Stimulated activated CD4-positive, alpha-beta T cell treated with anti-CD3 and anti-CD28 coated beads, Interleukin-15, amount 100 ng/mL, for 24 hours (primary cell): Measurements from ENCODE around the gene ZNF664.

Experiments used
- DNase-seq: peaks from one replicate; pipeline ENCODE4 v3.0.0-alpha.2; 2020

Gene ZNF664

GRCh38 chr12:123972457-123973401 is at the start of gene ZNF664, which contains the start of gene CCDC92:
ZNF664 (plus strand) TSS chr12:123973215; CDS start chr12:124012145, 38,930 bp downstream.
CCDC92 (minus strand) TSS chr12:123972831; CDS start chr12:123944305, 28,526 bp downstream.
- DNase-seq = peak; percentile 96

GRCh38 chr12:123923927-123924326 is 49.1 kb upstream of the ZNF664 start:
- DNase-seq = no peak

DNA sequence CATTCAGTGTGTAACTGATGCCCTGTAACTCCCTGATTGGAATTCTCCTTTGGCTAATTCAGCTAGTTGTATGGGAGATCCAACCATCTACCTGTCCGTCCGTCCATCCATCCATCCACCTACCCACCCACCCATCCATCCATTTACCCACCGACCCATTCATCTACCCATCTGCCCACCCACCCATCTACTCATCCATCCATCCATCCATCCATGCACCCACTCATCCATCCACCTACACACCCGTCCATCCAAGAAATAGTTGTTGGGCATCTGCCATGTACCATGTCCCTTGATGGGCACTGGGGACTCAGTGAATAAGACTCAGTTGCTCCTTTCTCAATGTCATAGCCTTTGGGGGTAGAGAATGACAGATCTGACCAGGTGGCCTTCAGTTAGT is 48.5 kb upstream of the ZNF664 start:
- DNase-seq = no peak

DNA sequence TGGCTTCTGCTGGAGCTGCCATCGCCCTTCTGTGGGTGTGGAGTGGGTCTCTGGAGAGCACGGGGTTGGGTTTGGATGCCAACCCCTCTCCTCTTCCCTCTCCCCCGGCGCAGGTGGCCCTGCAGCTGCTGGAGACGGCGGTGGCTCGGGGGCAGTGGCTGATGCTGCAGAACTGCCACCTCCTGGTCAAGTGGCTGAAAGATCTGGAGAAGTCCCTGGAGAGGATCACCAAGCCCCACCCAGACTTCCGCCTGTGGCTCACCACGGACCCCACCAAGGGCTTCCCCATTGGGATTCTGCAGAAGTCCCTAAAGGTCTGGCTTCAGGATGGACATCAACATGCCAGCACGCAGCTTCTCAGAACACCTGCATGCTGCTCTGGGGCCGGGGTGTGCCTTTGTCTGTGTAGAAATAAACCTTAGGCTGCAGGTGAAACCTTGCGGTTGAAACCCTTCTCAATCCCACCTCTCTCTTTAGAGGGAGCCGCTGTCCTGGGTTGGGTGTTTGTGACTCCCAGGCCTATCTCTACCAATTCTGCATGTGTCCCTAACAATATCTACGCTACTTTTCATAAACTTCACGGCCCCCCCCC is 44.6 kb upstream of the ZNF664 start:
- no peak for DNase-seq

- no peak for DNase-seq
Measured at GRCh38 chr12:123928897-123929296, 44.1 kb upstream of the ZNF664 start.

GRCh38 chr12:123929946-123930583 is 43.0 kb upstream of the ZNF664 start:
- no peak for DNase-seq

GRCh38 chr12:123931686-123932321 is 41.2 kb upstream of the ZNF664 start:
- DNase-seq = peak; percentile 55

DNA sequence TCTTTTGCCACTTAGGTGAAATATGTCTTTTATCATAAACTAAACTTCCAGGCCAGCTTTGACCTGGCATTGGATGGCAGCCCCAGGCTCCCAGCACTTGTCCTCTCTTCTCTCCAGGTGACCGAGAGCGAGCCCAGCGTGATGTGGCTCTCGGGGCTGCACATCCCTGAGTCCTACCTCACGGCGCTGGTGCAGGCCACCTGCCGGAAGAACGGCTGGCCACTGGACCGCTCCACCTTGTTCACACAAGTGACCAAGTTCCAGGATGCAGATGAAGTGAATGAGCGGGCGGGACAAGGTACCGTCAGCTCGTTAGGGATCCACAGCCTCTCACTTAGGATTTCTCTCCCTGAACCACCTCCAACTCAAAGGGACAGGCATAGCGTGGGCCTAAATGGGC is 39.8 kb upstream of the ZNF664 start:
- DNase-seq = no peak

DNA sequence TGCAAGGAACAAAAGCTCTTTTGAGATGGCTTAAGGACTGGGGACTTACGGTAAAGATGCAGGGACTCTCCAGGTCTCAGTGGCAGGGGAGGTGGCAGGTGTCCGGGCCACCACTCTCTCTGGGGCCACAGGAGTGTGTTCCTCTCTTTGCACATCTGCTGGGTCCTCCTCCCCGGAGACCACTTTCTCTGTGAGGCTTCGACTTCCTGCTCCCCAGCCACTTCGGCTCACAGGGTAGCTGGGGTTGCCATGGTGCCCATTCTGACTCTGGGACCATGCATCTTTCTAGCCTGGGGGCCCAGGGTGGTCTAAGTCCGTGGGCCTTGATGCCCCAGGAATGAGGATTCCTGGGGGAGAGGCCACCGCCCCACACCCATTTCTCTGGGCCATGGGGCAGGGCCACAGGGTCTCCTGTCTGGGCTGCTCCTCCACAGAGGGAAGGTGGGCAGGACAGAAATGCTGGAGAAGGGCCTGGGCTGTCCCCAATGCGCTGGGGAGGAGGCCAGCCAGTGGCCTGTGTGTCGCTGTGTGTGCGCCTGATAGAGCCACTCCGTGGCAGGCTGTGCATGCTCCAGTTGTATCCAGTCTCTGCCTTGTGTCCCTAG is 38.9 kb upstream of the ZNF664 start:
- DNase-seq = no peak

DNA sequence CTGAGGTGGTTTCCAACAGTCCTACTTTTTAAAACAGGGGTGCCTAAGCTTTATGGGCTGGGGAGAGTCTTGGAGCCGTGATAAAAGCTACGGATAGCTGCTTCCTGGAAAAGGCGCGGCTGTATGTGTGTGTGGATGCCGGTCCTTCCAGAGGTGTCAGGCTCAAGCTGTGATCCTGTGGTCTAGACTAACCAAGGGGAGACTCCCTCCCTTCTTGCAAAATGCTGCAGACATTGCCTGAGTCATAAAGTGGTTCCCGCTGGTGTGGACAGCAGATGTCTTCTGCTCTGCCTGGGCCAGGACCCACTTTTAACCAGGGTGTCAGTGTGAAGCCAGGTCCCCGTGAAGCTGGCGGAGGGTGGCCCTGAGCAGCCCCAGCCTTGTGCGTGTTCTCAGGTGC is 38.2 kb upstream of the ZNF664 start:
- DNase-seq = no peak

- no peak for DNase-seq
Measured at GRCh38 chr12:123935956-123936355, 37.1 kb upstream of the ZNF664 start.

GRCh38 chr12:123936471-123936870 is 36.5 kb upstream of the ZNF664 start:
- DNase-seq = no peak

DNA sequence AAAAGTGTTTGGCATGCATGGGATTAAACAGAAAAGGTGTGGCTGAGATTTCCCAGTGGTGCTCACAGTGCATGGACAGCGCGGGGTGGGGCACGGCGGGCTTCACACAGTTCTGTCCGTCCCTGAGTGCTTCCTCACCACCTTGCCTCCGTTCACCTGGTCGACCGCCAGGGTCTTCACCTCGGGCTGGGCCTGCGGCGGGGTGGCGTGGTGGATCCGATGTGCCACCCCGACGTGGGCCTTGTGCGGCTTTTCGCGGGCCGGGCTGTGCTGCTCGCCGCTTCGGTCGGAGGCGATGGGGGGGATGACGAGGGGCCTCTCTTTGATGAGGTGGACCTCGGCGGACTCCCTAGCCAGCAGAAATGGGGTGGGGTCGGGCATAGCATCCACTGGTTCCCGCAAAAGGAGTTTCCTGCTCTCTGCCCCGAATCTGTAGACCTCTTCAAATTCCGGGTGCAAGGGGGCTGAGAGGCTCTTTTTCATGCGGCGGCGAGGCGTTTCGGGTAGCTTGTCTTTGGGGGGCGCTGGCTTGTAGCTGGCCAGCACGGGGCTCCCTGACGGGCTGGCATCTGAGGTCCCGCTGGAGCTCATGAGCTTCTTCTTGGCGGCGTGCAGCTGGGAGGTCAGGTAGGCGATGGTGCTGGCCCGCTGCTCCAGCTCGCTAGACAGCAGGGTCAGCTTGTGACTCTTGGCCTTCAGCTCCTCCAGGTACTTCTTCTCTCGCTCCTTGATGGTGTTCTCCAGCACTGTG is 35.9 kb upstream of the ZNF664 start:
- peak; percentile 15 for DNase-seq

GRCh38 chr12:123937707-123938591 is 35.1 kb upstream of the ZNF664 start:
- peak; percentile 60 for DNase-seq

DNA sequence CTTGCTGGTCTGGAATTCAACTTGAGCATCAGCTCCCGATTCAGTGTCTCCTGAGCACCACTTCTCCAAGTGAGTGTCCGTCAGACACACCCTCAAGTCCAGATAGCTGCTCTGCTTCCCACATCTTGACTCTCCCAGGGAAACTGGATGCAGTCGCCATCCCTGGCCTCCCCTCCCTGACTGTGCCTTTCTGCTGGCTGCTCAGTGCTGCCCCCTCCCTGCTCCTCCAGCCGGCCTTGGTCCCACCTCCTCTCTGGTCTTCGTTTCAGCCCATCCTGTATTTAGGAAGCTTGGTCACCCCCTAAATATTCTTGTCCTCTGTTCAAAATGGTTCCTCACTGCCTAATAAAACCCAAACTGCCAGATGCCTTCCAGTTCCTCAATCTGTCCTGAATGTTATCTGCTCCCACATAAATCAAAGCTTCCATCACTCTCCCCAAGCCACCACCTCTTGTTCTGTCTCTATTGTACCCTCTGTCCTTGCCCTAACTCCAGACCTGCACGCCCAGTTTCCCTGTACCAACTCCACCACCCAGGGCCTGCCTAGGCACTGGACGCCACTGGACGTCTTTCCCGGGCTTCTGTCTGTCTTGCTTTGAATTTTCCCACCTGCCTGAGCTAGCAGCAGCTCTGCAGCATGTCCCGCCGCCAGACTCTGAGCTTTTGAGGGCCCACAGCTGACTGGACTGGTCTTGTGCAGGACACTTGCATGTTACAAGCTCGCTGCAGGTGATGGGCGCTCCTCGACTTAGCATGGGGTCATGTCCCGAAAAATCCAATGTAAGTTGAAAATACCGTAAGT is 34.1 kb upstream of the ZNF664 start:
- DNase-seq = peak; percentile 28

- DNase-seq = no peak
Measured at GRCh38 chr12:123939716-123940626, 33.0 kb upstream of the ZNF664 start.

DNA sequence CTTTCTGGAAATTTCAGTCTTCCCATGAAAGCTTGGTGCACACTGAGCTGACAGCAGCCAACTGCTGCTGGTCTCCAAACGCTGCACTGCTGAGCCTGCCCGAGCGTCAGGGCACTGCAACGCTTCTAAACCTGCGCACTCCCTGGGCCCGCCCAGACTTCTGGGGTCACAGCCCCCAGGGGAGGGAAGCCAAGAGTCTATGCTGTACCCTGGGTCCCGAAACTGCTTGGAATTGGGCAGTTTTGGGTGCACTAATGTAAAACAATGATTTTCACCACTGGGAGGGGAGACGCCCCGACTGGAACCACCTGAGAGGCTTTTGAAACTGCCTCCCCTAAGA is 32.4 kb upstream of the ZNF664 start:
- DNase-seq = no peak

- DNase-seq = no peak
Measured at GRCh38 chr12:123941000-123941399, 32.0 kb upstream of the ZNF664 start.

GRCh38 chr12:123941624-123942237 is 31.3 kb upstream of the ZNF664 start:
- DNase-seq = no peak
